GM19239 (cell line): Measurements from ENCODE around the gene SLC39A11.

Source experiments
- DNase-seq: peaks from one replicate; pipeline ENCODE4 v3.0.0; 2011; ENCODE audit warnings: low spot score; ENCODE audit not compliant: insufficient read length
- FAIRE-seq: peaks from 2 replicates; lab custom pipeline; 2011; peaks lifted over from hg19 to GRCh38; lab: Jason Lieb, UNC

SLC39A11 gene

DNA sequence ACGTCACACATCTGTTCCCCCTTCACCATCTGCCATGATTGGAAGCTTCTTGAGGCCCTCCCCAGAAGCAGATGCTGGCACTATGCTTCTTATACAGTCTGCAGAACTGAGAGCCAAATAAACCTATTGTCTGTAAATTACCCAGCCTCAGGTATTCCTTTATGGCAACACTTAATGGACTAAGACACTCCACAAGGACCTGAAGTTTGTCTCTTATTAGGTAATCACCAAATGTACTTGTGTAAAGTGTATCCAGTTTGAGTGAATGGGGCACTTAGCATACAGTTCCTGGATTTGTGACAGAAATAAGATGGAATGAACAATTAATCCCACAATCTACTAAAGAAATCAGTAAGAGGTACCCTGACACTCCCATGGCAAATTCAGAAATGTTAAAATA is 105.3 kb downstream of the SLC39A11 start:
- FAIRE-seq (no peak), DNase-seq (no peak)

DNA sequence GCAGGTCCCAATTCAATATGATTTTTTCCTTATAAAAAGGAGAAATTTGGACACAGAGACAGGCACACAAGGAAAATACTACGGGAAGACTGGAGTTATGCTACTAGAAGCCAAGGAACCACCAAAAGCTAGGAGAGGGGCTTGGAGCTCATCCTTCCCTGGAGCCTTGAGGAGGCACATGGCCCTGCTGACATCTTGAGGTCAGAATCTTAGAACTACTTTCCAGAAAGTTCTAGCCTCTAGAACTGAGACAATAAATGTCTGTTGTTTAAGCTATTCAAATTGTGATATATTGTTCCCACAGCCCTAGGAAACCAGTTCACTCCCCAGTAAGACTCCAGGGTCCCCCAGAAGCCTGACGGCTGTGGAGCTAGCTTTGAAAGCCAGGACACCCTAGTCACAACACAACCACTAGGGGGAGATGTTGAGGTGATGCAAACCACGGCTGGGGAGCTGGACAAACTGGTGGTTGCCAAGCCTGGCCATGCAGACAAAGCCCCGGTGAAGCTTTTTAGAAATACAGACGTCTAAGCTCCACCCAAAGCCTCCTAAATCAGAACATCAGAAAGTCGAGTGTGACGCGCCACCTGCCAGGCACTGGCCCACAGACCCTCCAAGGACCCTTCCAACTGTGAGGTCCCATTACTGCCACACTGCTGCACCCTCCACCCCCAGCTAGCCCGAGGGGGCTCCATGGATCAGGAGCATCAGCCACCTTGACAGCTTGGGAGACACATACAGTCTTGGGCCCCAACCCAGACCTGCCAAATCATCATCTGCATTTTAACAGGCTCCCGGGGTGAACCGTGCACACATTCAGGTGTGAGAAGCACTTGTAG is 106.4 kb downstream of the SLC39A11 start:
- peak; percentile 81 for FAIRE-seq

DNA sequence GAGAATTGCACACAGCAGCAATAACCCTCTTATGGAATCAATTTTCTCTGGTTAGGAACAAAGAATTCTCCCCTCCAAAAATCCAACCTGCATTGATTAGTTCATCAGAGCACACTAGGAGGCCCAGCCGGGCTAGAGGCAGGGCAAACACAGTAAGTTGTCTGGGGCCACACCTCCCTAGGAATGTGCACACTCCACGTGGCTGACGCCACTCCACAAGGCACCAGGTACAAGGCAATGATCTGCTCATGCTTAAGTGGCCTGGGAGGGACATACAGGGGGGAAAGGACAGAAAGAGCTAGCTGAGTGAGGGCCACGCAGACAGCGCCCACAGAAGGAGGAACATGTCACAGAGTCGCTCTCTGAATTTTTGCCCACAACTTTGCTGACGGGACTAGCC is 107.6 kb downstream of the SLC39A11 start:
- no peak for FAIRE-seq
- DNase-seq = no peak

More for the DNA sequence above, 106.4 kb downstream of the SLC39A11 start:
- DNase-seq = peak; percentile 65

DNA sequence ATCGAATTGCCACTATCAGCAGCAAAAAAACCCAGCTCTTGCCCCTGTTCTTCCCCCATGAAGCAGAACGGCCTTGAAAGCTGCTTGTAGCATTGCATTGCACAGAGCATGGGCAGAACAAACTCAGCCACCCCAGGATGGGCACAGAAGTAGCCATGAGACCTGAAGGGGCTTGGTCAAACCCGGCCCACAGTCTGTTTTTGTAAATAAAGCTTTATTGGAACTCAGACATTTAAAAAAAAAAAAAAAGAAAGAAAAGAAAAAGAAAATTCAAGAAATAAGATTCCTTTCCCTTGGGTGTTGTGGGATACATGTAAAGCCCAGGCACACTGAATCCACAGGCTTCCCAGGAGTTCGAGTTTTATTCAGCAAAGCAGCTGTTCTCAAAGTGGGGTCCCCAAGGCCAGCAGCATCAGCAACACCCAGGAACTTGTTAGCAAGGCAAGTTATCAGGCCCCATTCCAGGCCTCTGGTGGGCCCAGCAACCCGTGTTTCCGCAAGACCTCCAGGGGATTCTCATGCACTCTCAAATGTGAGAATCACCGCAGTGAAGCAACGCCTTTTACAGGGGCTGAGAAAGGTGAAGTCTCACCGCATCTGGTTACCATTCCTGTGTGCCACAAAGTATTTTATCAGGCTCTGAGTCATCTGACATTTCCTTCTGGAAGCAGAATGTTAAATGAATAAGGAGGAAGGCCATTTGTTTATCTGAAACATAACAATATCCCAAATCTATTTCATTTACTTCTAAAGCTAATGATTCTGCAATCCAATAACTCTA is 108.2 kb downstream of the SLC39A11 start:
- no peak for DNase-seq

DNA sequence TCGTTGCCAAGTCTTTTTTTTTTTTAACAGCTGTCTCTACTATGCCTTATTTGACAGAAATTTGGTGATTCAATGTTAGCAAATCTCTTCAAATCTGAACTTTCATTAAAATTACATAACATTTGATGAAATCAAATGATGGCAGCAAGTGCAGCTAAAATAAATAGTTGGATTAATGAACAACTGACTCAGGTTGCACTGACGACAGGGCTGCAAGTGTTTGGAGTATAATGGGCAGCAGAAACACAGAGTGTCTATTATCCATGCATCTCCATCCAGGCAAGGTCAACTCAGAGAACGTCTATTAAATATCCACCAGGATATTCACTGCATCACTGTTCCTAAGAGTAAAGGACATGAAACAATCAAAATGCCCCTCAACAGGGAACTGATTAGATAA is 109.8 kb downstream of the SLC39A11 start:
- DNase-seq = no peak
- FAIRE-seq = no peak

More for the DNA sequence above, 108.2 kb downstream of the SLC39A11 start:
- FAIRE-seq = no peak

DNA sequence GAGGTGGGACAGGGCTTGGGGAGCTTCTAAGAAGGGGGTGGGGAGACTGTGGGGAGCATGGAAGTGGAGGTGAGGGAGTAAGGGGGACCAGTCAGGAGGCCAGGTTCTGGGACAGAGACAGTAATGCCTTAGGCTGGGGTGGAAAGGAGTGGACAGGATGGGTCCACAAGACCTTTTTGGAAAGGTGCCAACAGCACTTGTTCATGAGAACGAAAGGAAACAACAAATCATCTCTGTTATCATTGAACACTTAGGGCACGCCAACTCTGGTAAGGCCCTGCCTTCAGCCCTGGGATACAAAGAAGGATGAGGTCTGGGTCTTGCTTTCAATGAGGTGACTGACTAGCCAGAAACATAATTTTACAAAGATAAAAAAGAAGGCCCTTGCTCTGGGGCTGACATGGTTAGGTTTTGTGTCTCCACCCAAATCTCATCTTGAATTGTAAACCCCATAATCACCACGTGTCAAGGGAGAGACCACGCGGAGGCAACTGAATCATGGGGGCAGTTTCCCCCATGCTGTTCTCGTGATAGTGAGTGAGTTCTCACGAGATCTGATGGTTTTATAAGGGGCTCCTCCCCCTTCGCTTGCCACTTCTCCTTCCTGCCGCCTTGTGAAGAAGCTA is 113.8 kb downstream of the SLC39A11 start:
- DNase-seq = no peak
- FAIRE-seq = no peak

DNA sequence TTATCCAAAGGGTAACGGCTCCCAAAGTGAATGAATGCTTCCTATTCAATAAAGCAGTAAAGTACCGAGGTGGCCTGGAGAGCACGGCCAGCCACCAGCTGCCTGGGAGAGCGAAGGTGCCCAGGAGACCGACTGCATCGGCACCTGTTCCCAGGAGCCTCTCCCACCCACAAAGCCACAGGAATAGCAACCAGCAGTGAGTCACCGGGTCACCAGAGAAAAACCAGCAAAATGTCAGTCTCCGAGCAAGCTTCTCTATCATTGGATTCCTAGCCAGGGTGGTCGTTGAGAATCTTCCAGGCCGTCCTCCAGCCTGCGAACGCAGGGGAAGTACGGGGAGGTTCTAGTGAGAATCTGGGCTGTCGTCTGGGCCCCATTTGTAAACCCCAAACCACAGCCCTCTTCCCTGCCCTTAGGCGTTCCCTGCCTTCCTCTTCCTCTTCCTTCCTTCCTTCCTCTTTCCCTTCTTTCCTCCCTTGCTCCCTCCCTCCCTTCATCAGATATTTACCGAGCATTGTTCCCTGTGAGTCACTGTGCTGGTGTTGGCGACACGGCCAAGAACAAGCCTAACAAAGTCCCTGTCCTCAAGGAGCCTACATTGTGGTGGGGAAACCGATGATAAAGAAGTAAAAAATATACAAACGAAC is 114.6 kb downstream of the SLC39A11 start:
- FAIRE-seq = no peak

DNA sequence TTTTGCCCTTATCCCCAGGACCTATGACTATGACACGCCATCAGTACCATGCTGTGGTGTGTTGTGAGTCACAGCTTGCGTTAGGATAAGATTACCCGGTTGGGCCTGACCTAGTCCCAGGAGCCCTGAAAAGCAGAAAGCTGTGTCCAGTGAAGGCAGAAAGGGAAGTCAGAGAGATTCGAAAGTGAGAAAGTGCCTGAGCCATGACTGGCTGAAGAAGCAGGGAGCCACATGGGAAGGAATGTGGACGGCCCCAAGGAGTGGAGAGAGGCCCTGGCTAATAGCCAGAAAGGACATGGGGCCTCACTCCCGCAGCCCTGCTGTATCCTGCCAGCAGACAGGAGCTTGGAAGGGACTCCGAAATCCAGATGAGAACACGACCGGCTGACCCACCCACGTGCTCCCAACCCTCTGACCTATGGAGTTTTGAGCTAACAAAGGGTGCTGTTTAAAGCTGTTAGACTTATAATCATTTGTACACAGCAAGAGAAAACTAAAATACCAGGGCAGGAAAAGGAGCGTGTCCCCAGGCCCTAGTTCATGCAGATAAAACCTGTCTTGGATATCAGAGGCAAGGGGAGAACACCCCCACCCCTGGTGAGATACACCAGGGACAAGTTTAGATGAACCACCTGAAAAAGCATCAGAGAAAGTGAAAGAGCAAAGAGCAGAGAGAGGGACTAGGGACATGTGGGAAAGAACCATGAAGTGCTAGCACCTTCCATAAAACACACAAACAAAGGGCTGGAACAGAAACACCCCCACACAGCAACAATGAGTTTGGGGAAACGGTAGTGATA is 115.3 kb downstream of the SLC39A11 start:
- DNase-seq (no peak), FAIRE-seq (no peak)

More for the DNA sequence above, 114.6 kb downstream of the SLC39A11 start:
- no peak for DNase-seq

DNA sequence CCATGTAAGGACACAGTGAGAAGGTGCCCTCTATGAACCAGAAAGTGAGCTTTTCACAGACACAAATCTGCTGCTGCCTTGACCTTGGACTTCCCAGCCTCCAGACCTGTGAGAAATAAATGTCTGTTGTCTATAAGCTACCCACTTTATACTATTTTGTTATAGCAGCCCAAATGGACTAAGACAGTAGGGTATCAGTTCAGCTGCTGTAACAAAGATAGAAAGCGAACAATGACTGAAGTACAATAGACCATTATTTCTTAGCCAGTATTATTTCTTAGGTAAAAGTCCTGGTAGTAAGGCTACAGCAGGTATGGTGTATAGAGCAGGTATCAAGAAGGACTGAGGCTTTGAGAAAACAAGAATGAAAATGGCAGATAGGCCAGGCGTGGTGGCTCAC is 117.0 kb downstream of the SLC39A11 start:
- FAIRE-seq (no peak), DNase-seq (no peak)

DNA sequence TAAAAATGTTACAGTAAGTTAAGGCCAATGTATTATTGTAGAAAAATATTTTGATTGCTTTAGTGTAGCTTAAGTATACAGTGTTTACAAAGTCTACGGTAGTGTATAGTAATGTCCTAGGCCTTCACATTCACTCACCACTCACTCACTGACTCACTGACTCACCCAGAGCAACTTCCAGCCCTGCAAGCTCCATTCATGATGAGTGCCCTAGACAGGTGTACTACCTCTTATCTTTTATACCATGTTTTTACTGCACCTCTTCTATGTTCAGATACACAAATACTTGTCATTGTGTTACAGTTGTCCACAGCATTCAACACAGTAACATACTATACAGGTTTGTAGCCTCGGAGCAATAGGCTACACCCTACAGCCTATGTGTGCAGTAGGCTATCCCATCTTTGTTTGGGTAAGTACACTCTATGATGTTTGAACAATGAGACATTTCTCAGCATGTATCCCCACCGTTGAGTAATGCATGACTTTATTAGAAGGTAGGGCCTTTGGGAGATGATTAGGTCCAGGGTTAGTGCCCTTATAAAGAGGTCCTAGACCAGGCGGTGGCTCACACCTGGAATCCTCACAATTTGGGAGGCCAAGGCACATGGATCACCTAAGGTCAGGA is 117.8 kb downstream of the SLC39A11 start:
- DNase-seq (no peak), FAIRE-seq (no peak)

DNA sequence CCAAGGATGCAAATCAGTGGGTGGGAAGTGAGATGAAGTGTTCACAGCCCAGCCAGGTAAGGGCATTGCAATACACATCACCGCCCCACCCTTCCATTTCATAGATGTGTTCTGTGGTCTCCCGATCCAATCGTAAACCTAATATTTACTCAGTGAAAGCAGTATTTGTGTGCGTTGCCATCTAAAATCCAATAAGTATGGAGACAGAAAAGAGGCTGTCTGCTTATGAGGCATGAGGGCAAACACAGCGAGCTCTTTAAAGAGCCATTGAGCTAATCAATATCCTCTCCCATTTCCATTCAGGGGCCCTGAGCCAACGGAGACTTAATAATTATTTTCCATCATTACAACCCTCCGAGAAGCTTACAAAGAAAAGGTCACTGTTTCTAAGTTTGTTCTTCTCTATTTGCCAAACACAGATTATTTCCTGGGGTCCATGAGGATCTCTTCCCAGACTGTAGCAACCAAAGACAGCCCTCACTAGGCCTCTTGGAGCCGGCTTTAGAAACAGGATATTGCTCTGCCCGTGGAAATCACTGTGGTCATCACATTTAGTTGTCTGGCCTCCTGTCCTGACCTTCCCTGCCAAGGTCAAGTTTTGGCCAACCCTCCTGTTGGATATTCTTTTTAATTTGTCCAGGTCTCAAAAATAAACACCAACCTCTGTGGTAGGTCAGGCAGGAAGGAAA is 120.1 kb downstream of the SLC39A11 start:
- DNase-seq (no peak), FAIRE-seq (no peak)

DNA sequence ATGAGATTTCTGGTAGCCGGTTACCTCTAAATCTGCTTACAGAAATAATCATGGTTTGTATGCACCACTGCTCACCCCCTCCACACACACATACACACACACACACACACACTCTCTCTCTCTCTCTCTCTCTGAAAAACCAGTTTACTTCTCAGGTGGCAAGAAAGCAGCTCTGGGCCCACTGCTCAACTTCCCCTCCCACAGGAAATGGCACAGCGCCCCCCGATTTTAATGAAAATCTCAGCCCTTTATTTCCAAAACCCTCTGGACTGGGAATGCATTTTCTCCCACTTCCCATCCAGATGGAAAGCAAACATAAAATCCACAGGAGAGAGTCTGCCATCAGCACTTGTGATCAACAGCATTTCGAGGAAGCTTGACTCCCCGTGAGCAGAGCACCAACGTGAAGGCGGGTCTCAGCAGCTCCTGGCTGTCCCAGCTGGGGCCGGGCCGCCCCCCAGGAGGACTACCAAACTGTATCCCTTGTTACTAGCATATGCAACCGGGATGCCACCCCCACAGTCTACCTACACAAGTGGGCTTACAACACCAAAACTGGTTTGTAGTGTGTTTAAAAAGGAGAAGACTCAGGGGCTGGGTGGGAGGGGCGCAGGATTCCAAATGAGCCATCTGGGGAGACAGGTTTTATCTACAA is 121.1 kb downstream of the SLC39A11 start:
- FAIRE-seq (no peak), DNase-seq (no peak)

DNA sequence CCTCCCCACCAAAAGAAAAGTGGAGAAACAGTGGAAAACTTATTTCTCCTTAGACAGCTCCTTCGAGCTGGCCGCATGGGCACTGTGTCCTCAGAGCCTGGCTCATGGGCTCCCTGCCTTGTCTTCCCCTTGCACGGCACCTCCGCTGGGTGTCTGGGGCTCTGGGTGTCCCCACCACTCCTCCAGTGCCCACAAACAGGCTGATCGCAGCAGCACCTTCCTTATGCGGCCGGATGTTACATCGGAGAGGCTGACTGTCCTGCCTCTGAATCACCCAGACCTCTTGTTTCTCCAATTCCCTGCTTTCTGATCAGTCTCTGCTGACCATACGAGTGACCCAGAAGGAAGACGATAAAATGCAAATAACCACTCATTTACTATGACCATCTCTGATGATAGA is 121.7 kb downstream of the SLC39A11 start:
- FAIRE-seq (no peak), DNase-seq (no peak)

DNA sequence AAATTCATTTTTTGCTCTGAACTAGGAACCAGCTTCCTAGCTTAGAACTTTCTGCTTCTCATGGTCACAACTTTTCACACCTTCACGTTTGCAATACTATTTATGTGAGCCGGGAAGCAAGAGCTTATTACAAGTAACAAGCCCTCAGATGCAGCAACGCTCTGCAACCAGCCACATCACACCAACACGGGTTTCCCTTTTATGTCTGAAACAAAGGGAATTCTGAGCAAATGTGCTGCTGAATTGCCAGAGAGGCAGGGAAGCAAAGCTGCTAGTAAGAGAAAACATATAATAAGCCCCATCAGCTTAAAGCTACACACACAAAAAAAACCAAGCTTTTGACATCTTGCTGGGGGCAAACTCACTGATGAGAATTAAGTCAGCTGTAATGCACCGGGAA is 122.2 kb downstream of the SLC39A11 start:
- FAIRE-seq = no peak
- no peak for DNase-seq

DNA sequence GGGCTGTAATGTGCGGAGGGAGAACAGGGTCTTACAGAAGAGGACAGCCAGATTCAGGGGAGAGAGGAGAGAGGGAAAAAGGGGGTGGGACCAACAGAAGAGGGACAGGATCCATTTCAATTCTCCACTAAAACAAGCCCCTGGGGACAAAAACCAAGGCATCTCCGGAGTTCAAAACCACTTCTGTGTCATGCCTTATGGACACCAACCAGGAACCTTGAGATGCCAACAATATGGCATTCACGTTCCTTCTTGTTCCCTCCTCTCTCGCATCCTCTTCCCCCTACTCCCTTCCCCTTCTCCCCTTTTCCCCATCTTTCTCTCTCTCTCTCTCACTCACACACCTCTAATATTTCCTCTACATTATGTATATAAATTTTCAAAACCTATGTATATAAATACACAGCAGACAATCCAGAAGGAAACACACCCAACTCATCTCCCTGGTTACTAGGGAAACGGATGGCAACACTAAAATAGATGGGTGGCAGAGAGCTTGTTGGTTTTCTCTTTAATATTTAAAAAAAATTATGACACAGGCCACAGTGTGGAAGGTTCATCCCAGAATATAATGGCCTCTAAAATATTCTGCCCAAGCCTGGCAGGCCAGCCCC is 123.1 kb downstream of the SLC39A11 start:
- no peak for FAIRE-seq

DNA sequence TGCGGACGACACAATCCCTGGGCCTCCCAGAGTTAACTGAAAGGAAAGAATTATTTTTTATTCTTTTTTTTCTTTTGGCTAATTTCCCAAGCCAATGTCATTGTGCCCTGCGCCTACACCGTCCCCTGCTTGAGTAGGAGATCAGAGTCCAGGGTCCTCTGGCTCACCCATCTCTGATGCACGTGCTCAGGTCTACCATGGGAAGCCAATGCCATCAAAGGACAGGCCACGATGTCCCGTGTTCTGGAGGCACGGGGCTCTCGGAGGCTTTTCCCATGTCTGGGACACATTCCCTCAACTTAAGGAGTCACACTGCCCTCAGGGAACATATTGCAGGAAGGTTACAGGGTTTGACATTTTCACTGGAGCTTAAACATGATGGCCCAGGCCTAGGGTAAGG is 123.7 kb downstream of the SLC39A11 start:
- DNase-seq (no peak), FAIRE-seq (no peak)

More for the DNA sequence above, 123.1 kb downstream of the SLC39A11 start:
- DNase-seq = no peak

DNA sequence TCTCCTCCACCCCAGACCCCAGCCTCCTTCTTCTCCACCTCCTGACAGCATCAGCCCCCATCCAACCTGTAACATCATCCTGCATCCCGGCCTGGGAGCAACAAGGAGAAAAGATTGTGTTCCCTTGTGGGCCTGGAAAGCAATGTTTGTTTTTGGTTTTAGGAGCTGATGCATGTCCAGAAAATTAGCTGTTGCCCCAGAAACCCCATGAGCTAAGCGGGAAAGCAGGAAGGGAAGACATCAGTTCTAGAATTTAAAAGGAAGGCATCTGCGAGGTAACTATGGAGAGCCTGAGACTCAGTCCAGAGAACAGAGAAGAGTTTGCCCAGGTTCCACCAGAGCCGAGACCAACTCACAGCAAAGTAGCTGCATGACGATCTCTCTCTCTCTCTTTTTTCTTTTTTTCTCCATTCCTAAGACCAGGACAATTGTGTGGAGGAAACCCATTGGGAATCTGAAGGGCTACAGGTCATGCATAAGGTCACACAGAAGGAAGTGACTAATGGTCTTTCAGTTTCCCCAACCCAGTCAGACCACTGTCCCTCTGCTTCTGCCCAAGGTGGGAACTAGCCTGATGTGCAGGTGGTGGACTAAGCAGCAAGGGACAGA is 124.4 kb downstream of the SLC39A11 start:
- FAIRE-seq (no peak), DNase-seq (no peak)
